HG02943 (cell line): ENCODE results near the gene MYO9B.
A peak's percentile ranks its signal among the peaks of the same experiment; 100 is the strongest.

ENCODE experiments used
- ATAC-seq: cut with Tn5 transposase; IDR thresholded peaks from one replicate; pipeline ENCODE4 v1.9.1; 2021; ENCODE audit warnings: mild to moderate bottlenecking, low read depth, moderate library complexity; ENCODE audit not compliant: unreplicated experiment

MYO9B gene

GRCh38 chr19:17254636-17255035 is 179.1 kb downstream of the MYO9B start:
- ATAC-seq = no peak

- no peak for ATAC-seq
These were observed 179.6 kb downstream of the MYO9B start for GRCh38 chr19:17255150-17255621.

GRCh38 chr19:17256130-17256529 is 180.6 kb downstream of the MYO9B start:
- no peak for ATAC-seq

- ATAC-seq = no peak
These were observed 183.7 kb downstream of the MYO9B start for GRCh38 chr19:17259118-17259780.

- ATAC-seq = no peak
These were observed 184.4 kb downstream of the MYO9B start for GRCh38 chr19:17259934-17260333.

GRCh38 chr19:17260842-17261325 is 185.3 kb downstream of the MYO9B start:
- peak; percentile 55 for ATAC-seq

- no peak for ATAC-seq
These were observed 187.0 kb downstream of the MYO9B start for GRCh38 chr19:17262557-17262956.
